Embryonic facial prominence (tissue), 1 donor: ENCODE results near the gene HFM1.

Experiments used
- DNase-seq: peaks from one replicate; pipeline ENCODE4 v3.0.0-alpha.2; 2016; ENCODE audit errors: extremely low spot score

Gene HFM1

DNA sequence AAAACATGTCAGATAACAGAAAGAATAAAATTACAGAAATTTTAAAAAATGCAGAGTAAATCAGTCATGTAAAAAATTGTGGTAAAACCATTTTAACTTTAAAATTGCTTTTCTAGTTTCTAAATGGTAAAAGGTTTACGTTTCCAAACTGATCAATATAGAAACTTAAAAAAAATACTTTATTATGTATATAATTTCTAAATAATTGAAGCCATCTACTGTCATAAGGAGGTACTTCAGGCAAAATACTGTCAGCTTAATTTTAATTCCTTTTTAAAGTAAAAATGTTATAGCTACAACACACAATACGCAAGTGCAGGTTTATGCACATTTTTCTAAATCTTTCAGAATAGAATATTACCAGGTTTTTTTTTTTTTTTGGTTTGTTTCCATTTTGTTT, 159.9 kb downstream of the HFM1 start:
- DNase-seq = no peak

GRCh38 chr1:91243171-91243570, 161.5 kb downstream of the HFM1 start:
- no peak for DNase-seq

DNA sequence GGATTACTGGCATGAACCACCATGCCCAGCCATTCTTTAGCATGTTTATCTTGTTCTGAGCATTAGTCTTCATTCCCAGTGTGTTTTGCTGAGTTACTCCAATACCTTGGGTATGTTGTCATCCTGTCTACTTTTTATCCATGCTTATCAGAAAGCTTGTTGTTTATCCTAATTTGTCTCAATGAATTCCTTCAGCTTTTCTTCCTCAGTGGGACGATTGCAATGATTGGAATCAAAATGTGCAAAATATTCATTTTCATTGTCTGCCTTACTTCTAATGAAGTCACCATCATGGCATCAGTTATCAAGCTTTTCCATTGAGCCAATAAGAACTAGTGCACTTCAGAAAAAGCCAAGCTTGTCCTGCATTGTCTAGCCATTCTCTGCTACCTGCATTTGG, 170.5 kb downstream of the HFM1 start:
- no peak for DNase-seq

DNA sequence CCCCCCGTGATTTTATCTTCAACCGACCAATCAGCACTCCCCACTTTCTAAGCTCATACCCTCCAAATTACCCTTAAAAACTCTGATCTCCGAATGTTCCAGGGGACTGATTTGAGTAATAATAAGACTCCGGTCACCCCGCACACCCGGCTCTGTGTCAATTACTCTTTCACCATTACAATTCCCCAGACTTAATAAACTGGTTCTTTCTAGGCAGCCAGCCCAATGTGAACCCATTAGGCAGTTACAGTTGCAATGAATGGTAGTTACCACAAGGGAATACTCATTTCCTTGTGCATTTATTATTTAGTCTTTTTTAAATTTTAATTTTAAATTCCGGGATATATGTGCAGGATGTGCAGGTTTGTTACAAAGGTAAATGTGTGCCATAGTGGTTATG, 177.9 kb downstream of the HFM1 start:
- no peak for DNase-seq

GRCh38 chr1:91224878-91225277, 179.8 kb downstream of the HFM1 start:
- no peak for DNase-seq

GRCh38 chr1:91221017-91221416, 183.6 kb downstream of the HFM1 start:
- DNase-seq = no peak

- no peak for DNase-seq
Measured at GRCh38 chr1:91217911-91218310, 186.7 kb downstream of the HFM1 start.
